ENCODE measurements around the gene MAGIX.

MAGIX gene

GRCh38 chrX:49199906-49200771 is 37.6 kb downstream of the MAGIX start, which contains the start of gene SYP:
TSS of gene SYP (minus strand) at chrX:49200193. CDS start at chrX:49200186, 7 bp downstream.
- peak within 1 kb of the TSS; percentile 28 for H3K4me3 ChIP-seq (ENCODE audit: low read depth, low read length)
- H3K27ac ChIP-seq (ENCODE audit: extremely low read depth, low read depth, low read length): peak within 1 kb of the TSS; percentile 39; the same call in 1 of the 2 replicates
- no peaks in the 10 kb centered on the region for H3K36me3 ChIP-seq (ENCODE audit: control insufficient read depth in 2 of 2, insufficient read depth in 1 of 2, low read length in 2 of 2)
- no peaks in the 10 kb centered on the region for H3K9me3 ChIP-seq (ENCODE audit: control insufficient read depth, insufficient read depth, low read depth, low read length)
- POLR2A ChIA-PET: interaction anchor here (0.6 to 1.0 kb wide), 4 partner anchors 9 to 63 kb away, joined by 3 to 4 read pairs (median 4); no protein-coding TSS in a partner anchor
- CTCF ChIA-PET: no interaction called here
- no peaks in the 10 kb centered on the region for H3K4me1 ChIP-seq (ENCODE audit: control insufficient read depth, insufficient read depth, low read length)
- no peak for TF ChIP-seq ZNF394 (tag by site-specific recombination; IDR thresholded peaks at IDR 0.05; ENCODE audit: borderline replicate concordance)
- TF ChIP-seq ZNF510 (tag by site-specific recombination; IDR thresholded peaks at IDR 0.05; ENCODE audit: insufficient replicate concordance): no peak
- TF ChIP-seq ZNF423 (tag by site-specific recombination; IDR thresholded peaks at IDR 0.05): no peak
- peak; percentile 72 for TF ChIP-seq KLF1 (tag by site-specific recombination; IDR thresholded peaks at IDR 0.05)
- no peak for TF ChIP-seq ZNF2 (tag by site-specific recombination; IDR thresholded peaks at IDR 0.05)
- TF ChIP-seq PRDM10 (tag by site-specific recombination; IDR thresholded peaks at IDR 0.05): peak; percentile 74
- no peak for TF ChIP-seq ZNF449 (tag by site-specific recombination; IDR thresholded peaks at IDR 0.05)
- no peak for TF ChIP-seq ZNF266 (tag by site-specific recombination; IDR thresholded peaks at IDR 0.05; ENCODE audit: low read depth)
- TF ChIP-seq ZNF121 (tag by site-specific recombination; IDR thresholded peaks at IDR 0.05): no peak
- no peak for TF ChIP-seq ZBTB44 (tag by site-specific recombination; IDR thresholded peaks at IDR 0.05)
- no peak for TF ChIP-seq ZNF670 (tag by site-specific recombination; IDR thresholded peaks at IDR 0.05; ENCODE audit: low read depth)
- TF ChIP-seq ZNF211 (tag by site-specific recombination; IDR thresholded peaks at IDR 0.05; ENCODE audit: low read depth): no peak
- TF ChIP-seq ZNF16 (tag by site-specific recombination; IDR thresholded peaks at IDR 0.05; ENCODE audit: low read depth): no peak
- TF ChIP-seq ZNF623 (tag by site-specific recombination; IDR thresholded peaks at IDR 0.05): no peak
- TF ChIP-seq, protein P1, sequence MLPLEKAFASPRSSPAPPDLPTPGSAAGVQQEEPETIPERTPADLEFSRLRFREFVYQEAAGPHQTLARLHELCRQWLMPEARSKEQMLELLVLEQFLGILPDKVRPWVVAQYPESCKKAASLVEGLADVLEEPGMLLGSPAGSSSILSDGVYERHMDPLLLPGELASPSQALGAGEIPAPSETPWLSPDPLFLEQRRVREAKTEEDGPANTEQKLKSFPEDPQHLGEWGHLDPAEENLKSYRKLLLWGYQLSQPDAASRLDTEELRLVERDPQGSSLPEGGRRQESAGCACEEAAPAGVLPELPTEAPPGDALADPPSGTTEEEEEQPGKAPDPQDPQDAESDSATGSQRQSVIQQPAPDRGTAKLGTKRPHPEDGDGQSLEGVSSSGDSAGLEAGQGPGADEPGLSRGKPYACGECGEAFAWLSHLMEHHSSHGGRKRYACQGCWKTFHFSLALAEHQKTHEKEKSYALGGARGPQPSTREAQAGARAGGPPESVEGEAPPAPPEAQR (tag by site-specific recombination; IDR thresholded peaks at IDR 0.05): no peak
- peak; percentile 60; the same call in 1 of the 2 replicates for TF ChIP-seq ZBTB20 (tag by site-specific recombination; IDR thresholded peaks at IDR 0.05)
- TF ChIP-seq, protein P2, sequence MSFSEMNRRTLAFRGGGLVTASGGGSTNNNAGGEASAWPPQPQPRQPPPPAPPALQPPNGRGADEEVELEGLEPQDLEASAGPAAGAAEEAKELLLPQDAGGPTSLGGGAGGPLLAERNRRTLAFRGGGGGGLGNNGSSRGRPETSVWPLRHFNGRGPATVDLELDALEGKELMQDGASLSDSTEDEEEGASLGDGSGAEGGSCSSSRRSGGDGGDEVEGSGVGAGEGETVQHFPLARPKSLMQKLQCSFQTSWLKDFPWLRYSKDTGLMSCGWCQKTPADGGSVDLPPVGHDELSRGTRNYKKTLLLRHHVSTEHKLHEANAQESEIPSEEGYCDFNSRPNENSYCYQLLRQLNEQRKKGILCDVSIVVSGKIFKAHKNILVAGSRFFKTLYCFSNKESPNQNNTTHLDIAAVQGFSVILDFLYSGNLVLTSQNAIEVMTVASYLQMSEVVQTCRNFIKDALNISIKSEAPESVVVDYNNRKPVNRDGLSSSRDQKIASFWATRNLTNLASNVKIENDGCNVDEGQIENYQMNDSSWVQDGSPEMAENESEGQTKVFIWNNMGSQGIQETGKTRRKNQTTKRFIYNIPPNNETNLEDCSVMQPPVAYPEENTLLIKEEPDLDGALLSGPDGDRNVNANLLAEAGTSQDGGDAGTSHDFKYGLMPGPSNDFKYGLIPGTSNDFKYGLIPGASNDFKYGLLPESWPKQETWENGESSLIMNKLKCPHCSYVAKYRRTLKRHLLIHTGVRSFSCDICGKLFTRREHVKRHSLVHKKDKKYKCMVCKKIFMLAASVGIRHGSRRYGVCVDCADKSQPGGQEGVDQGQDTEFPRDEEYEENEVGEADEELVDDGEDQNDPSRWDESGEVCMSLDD (tag by site-specific recombination; IDR thresholded peaks at IDR 0.05): peak; percentile 30; the same call in 1 of the 2 replicates
- TF ChIP-seq RBAK (tag by site-specific recombination; IDR thresholded peaks at IDR 0.05): no peak
- TF ChIP-seq ZNF280D (tag by site-specific recombination; IDR thresholded peaks at IDR 0.05): no peak
- TF ChIP-seq TCF7L2 (IDR thresholded peaks at IDR 0.05; ENCODE audit: borderline replicate concordance, low read depth, low read length): no peak
- TF ChIP-seq ZNF221 (tag by site-specific recombination; IDR thresholded peaks at IDR 0.05; ENCODE audit: borderline replicate concordance): no peak
- 0 out of 2 replicates have a peak, but pooled peaks have one; percentile 25 for TF ChIP-seq SP7 (tag by site-specific recombination; IDR thresholded peaks at IDR 0.05)

Measured in HEK293 (cell line).